ENCODE measurements around the gene VASN.

VASN gene

GRCh38 chr16:4372001-4372577, 441 bp downstream of the VASN start:
- H2BK15ac ChIP-seq (ENCODE audit: low read length), result no peak overlapping the region
- H3K4me2 ChIP-seq (ENCODE audit: insufficient read depth, low read length, poor library complexity, severe bottlenecking), result peak overlapping the region; percentile 91
- H3K79me1 ChIP-seq (ENCODE audit: low read depth, low read length), result peaks cover 9% of the 10 kb centered on the region
- H3K14ac ChIP-seq (ENCODE audit: low read length), result peak overlapping the region; percentile 89
- H3K4ac ChIP-seq (ENCODE audit: low read length), result no peak overlapping the region
- peak overlapping the region; percentile 91 for H3K9ac ChIP-seq (ENCODE audit: low read depth, low read length, poor library complexity)
- H3K27ac ChIP-seq (replicated peaks; ENCODE audit: low read length), result no peak overlapping the region
- peak overlapping the region; percentile 96 for H3K23ac ChIP-seq (ENCODE audit: low read depth, low read length, poor library complexity)
- no peak overlapping the region for H2BK5ac ChIP-seq (ENCODE audit: low read length)
- H4K8ac ChIP-seq (ENCODE audit: low read depth, low read length), result no peak overlapping the region
- H3K27me3 ChIP-seq (ENCODE audit: control insufficient read depth in 3 of 3, insufficient read depth in 3 of 3, low read depth in 1 of 3, low read length in 3 of 3), result no peaks in the 10 kb centered on the region
- H4K91ac ChIP-seq (ENCODE audit: low read depth, low read length, poor library complexity), result peak overlapping the region; percentile 72
- H2BK120ac ChIP-seq (ENCODE audit: low read depth, low read length), result peak overlapping the region; percentile 96
- H3K9me3 ChIP-seq (replicated peaks in 1 of 2; ENCODE audit: control insufficient read depth in 2 of 2, insufficient read depth in 1 of 2, low read depth in 1 of 2, low read length in 2 of 2), result no peaks in the 10 kb centered on the region
- peak overlapping the region; percentile 75 for H2AFZ ChIP-seq (ENCODE audit: low read length)
- WGBS, 2 donors (ENCODE audit: extremely low coverage in 2 of 2, insufficient read length in 2 of 2, insufficient replicate concordance in 1 of 2), result no CpG with 5 or more reads among the region's 43 CpGs
- H3K36me3 ChIP-seq (replicated peaks in 1 of 2; ENCODE audit: control insufficient read depth in 2 of 2, insufficient read depth in 2 of 2, low read length in 2 of 2), result no peaks in the 10 kb centered on the region
- H3K18ac ChIP-seq (ENCODE audit: low read length), result peak overlapping the region; percentile 90
- H3K4me1 ChIP-seq (ENCODE audit: control insufficient read depth in 2 of 2, insufficient read depth in 1 of 2, low read depth in 1 of 2, low read length in 2 of 2), result peaks cover 38 to 41% of the 10 kb centered on the region in 2 donors
- peak overlapping the region; percentile 99 for H2AK5ac ChIP-seq (ENCODE audit: low read depth, low read length)
- H2BK12ac ChIP-seq (ENCODE audit: low read length), result peak overlapping the region; percentile 41
- peak overlapping the region; percentile 54 to 87 for H3K4me3 ChIP-seq (ENCODE audit: low read length in 2 of 2)
- DNase-seq (ENCODE audit: low spot score), result no peak

GRCh38 chr16:4372578-4373355, 1.1 kb downstream of the VASN start:
- H4K8ac ChIP-seq (ENCODE audit: low read depth, low read length), result no peak overlapping the region
- H3K4ac ChIP-seq (ENCODE audit: low read length), result no peak overlapping the region
- peak overlapping the region; percentile 91 for H3K4me2 ChIP-seq (ENCODE audit: insufficient read depth, low read length, poor library complexity, severe bottlenecking)
- no peak for DNase-seq (ENCODE audit: low spot score)
- peak overlapping the region; percentile 41 for H2BK12ac ChIP-seq (ENCODE audit: low read length)
- no peak overlapping the region for H4K91ac ChIP-seq (ENCODE audit: low read depth, low read length, poor library complexity)
- H3K9me3 ChIP-seq (replicated peaks in 1 of 2; ENCODE audit: control insufficient read depth in 2 of 2, insufficient read depth in 1 of 2, low read depth in 1 of 2, low read length in 2 of 2), result no peaks in the 10 kb centered on the region
- peak overlapping the region; percentile 89 for H3K14ac ChIP-seq (ENCODE audit: low read length)
- H3K9ac ChIP-seq (ENCODE audit: low read depth, low read length, poor library complexity), result peak overlapping the region; percentile 86
- no peak overlapping the region for H2BK5ac ChIP-seq (ENCODE audit: low read length)
- peak overlapping the region; percentile 90 for H3K18ac ChIP-seq (ENCODE audit: low read length)
- no peaks in the 10 kb centered on the region for H3K27me3 ChIP-seq (ENCODE audit: control insufficient read depth in 3 of 3, insufficient read depth in 3 of 3, low read depth in 1 of 3, low read length in 3 of 3)
- H2BK120ac ChIP-seq (ENCODE audit: low read depth, low read length), result peak overlapping the region; percentile 96
- peak overlapping the region; percentile 99 for H2AK5ac ChIP-seq (ENCODE audit: low read depth, low read length)
- H3K23ac ChIP-seq (ENCODE audit: low read depth, low read length, poor library complexity), result peak overlapping the region; percentile 80
- peaks cover 9% of the 10 kb centered on the region for H3K79me1 ChIP-seq (ENCODE audit: low read depth, low read length)
- no CpG with 5 or more reads among the region's 10 CpGs for WGBS, 2 donors (ENCODE audit: extremely low coverage in 2 of 2, insufficient read length in 2 of 2, insufficient replicate concordance in 1 of 2)
- H3K36me3 ChIP-seq (replicated peaks in 1 of 2; ENCODE audit: control insufficient read depth in 2 of 2, insufficient read depth in 2 of 2, low read length in 2 of 2), result no peaks in the 10 kb centered on the region
- no peak overlapping the region for H3K27ac ChIP-seq (replicated peaks; ENCODE audit: low read length)
- H2BK15ac ChIP-seq (ENCODE audit: low read length), result peak overlapping the region; percentile 60
- H2AFZ ChIP-seq (ENCODE audit: low read length), result peak overlapping the region; percentile 75
- H3K4me1 ChIP-seq (ENCODE audit: control insufficient read depth in 2 of 2, insufficient read depth in 1 of 2, low read depth in 1 of 2, low read length in 2 of 2), result peaks cover 42 to 45% of the 10 kb centered on the region in 2 donors
- H3K4me3 ChIP-seq (ENCODE audit: low read length in 2 of 2), result peak overlapping the region; percentile 54 to 87

GRCh38 chr16:4373356-4373908, 1.8 kb downstream of the VASN start:
- Histone ChIP-seq H2AK5ac (ENCODE audit: low read depth, low read length) (peak overlapping the region; percentile 99), H3K9me3 (replicated peaks in 1 of 2; ENCODE audit: control insufficient read depth in 2 of 2, insufficient read depth in 1 of 2, low read depth in 1 of 2, low read length in 2 of 2) (no peaks in the 10 kb centered on the region), H3K14ac (ENCODE audit: low read length) (no peak overlapping the region), H2BK120ac (ENCODE audit: low read depth, low read length) (no peak overlapping the region), H3K36me3 (replicated peaks in 1 of 2; ENCODE audit: control insufficient read depth in 2 of 2, insufficient read depth in 2 of 2, low read length in 2 of 2) (no peaks in the 10 kb centered on the region), H2AFZ (ENCODE audit: low read length) (peak overlapping the region; percentile 84), H3K18ac (ENCODE audit: low read length) (peak overlapping the region; percentile 90), H3K4me3 (ENCODE audit: low read length in 2 of 2) (peak overlapping the region; percentile 3 to 28), H3K9ac (ENCODE audit: low read depth, low read length, poor library complexity) (peak overlapping the region; percentile 84), H3K4me1 (ENCODE audit: control insufficient read depth in 2 of 2, insufficient read depth in 1 of 2, low read depth in 1 of 2, low read length in 2 of 2) (peaks cover 42 to 46% of the 10 kb centered on the region in 2 donors), H3K27me3 (ENCODE audit: control insufficient read depth in 3 of 3, insufficient read depth in 3 of 3, low read depth in 1 of 3, low read length in 3 of 3) (no peaks in the 10 kb centered on the region), H3K79me1 (ENCODE audit: low read depth, low read length) (peaks cover 9% of the 10 kb centered on the region), H2BK15ac (ENCODE audit: low read length) (peak overlapping the region; percentile 60), H2BK12ac (ENCODE audit: low read length) (peak overlapping the region; percentile 81), H4K91ac (ENCODE audit: low read depth, low read length, poor library complexity) (no peak overlapping the region), H3K4ac (ENCODE audit: low read length) (no peak overlapping the region), H4K8ac (ENCODE audit: low read depth, low read length) (peak overlapping the region; percentile 86), H2BK5ac (ENCODE audit: low read length) (peak overlapping the region; percentile 7), H3K4me2 (ENCODE audit: insufficient read depth, low read length, poor library complexity, severe bottlenecking) (peak overlapping the region; percentile 48), H3K23ac (ENCODE audit: low read depth, low read length, poor library complexity) (no peak overlapping the region), H3K27ac (replicated peaks; ENCODE audit: low read length) (peak overlapping the region; percentile 61)
- no CpG with 5 or more reads among the region's 9 CpGs for WGBS, 2 donors (ENCODE audit: extremely low coverage in 2 of 2, insufficient read length in 2 of 2, insufficient replicate concordance in 1 of 2)
- no peak for DNase-seq (ENCODE audit: low spot score)
